GM19239 (cell line): Measurements from ENCODE around the gene CHD9NB.
A peak's percentile ranks its signal among the peaks of the same experiment; 100 is the strongest.
"Not testable (repeated sequence)": the region's sequence is repeated elsewhere in the genome, so short reads cannot be mapped to it uniquely, and the experiment has no call there.

Experiments used
- DNase-seq: peaks from one replicate; pipeline ENCODE4 v3.0.0; 2011; ENCODE audit warnings: low spot score; ENCODE audit not compliant: insufficient read length
- FAIRE-seq: peaks from 2 replicates; lab custom pipeline; 2011; peaks lifted over from hg19 to GRCh38; lab: Jason Lieb, UNC

The CHD9NB gene

DNA sequence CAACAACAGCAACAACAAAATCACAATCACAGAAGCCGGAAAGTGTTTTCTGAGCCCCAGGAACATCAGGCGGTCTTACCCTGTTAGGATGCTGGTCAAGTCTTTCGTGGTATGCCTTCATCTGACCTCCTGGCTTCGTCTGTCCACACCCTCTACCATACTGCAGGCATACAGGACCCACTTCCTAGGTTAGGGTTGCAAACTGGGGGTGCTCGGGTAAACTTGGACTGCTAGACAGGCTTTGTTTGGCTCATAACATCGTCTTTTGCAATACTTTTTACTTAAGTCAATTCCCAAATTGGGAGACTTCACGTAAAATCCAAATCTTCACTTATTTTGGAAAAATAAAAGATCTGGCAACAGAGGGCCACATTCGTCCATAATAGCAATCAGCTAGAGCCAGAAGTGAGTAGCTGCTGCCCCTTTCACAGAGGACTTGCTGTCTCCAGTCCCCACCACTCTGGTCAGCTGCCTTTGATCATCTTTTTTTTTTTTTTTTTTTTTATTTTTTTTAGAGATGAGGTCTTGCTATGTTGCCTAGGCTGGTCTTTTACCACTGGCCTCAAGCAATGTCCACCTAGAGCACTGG lies 32.1 kb upstream of the CHD9NB start:
- FAIRE-seq (no peak), DNase-seq (no peak)

DNA sequence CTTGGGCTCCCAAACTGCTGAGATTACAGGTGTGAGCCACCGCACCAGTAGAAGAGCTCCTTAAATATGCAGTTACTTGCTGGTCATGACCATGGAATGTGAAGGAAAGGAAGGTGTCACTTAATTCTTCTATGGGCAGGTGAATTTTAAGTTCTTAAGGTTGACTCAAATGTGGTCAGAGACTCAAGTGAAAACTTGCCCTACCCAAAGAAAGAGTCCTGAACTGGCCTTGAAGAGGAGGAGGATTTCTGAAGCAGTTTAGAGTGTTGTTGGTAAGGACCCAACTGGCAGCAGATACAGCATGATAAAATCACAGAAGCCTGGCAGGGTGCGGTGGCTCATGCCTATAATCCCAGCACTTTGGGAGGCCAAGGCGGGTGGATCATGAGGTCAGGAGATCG lies 31.4 kb upstream of the CHD9NB start:
- FAIRE-seq (no peak), DNase-seq (no peak)

DNA sequence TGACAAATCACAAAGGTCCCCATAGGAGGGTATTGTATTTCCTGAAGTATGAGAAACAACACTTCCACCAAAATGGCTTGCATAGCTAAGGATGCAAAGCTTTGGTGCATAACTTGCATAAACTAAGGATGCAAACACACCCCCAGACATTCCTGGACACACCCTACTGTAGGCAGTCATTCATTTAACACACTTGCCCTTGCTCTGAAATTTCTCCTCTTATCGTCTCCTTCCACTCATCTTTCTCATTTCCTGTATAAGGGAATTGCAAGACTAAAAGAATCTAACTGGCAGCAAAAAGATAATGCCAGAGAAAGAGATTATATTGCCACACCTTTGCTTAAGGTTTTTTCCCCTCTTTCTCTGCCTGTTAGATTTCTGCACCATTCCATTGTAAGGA lies 30.4 kb upstream of the CHD9NB start:
- no peak for FAIRE-seq
- no peak for DNase-seq

DNA sequence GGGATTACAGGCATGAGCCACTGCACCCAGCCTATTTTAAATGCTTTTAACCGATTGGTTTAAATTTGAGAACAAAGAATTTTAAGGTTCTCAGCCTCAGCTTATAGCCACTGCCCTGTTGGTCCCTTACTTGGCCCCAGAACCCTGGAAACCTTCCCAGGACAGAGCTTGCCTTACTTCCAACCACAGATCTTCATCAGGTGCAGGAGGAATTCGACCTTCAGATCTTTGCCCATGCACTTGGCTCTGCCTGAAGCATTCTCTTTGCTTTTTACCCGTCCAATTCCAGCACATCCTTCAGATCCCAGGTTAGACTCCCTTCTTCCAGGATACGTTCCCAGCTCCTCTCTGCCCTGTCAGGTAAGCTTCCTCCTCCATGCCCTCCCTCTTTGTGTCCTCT lies 29.8 kb upstream of the CHD9NB start:
- FAIRE-seq (no peak), DNase-seq (no peak)

DNA sequence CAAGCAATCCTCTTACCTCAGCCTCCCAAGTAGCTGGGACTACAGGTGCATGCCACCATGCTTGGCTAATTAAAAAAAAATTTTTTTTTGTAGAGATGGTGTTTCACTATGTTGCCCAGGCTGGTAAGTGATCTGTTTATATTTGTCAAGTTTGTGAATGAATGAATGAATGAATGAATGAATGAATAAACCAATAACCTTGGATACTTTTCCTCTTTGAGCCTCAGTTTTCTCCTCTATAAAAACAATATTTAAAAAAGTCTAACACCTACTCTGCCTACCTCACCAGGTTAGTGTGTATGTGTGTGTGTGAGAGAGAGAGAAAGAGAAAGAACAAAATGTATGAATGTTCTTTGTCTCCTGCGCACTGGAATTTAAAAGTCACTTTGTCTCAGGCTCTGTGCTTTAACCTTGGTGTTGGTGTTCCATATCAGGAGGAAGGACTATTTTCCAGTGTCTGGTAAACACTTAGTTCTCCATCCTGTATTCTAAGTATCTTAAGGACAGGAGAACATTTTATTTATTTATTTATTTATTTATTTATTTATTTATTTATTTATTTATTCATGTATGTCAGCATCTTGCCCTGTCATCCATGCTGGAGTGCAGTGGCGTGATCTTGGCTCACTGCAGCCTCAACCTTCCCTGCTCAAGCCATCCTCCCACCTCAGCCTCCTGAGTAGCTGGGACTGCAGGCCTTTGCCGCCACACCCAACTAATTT lies 29.1 kb upstream of the CHD9NB start:
- FAIRE-seq = no peak
- no peak for DNase-seq

DNA sequence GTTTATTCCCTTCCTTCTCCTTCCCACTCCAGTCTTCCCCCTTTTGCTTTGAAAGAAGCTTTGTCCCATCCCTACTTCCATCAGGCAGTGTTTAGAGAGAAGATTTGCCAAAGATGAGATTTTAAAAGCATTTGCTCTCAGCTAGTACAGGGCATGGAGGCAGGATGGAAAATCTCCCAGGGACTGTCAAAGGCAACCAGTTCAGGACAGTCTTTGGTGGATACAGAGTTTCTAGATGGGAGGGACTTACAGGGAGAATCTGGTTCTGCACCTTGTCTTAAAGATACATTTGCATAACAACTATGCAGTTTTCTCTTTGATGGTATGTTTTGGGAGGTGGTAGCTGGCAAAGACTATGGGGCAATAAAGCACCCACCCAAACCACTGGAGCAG lies 28.3 kb upstream of the CHD9NB start:
- DNase-seq (no peak), FAIRE-seq (no peak)

DNA sequence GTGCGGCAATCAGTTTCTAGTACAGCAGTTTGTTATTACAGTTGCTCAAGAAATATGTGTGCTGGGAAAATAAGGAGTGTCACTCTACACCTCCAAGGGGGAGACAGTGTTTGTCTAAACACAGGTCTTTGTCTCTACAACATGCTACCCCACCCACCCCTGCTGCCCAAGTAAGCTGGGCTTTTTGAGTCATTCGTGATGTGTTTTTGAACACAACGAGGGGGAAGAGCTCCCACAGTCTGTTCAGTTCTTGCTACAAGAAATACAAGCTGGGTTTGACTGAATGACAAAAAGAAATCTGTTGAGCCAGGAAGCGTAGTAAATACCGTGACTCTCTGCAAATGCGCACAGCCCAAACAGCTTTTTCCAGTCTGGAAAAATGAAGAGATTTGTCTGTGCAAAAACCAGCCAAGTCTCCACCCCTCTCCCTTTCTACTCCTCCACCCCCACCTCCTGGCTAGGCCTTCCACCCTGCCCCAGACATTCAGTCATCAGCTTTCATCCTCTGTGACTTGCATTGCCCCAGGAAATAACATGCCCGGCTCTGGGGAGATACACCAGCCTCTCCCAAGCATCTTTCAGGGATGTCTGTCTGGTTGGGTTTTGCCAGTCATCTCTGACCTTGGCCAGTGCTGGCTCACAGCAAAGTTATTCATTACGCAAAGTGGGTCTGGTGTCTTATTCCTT lies 27.8 kb upstream of the CHD9NB start:
- no peak for DNase-seq
- FAIRE-seq = no peak

DNA sequence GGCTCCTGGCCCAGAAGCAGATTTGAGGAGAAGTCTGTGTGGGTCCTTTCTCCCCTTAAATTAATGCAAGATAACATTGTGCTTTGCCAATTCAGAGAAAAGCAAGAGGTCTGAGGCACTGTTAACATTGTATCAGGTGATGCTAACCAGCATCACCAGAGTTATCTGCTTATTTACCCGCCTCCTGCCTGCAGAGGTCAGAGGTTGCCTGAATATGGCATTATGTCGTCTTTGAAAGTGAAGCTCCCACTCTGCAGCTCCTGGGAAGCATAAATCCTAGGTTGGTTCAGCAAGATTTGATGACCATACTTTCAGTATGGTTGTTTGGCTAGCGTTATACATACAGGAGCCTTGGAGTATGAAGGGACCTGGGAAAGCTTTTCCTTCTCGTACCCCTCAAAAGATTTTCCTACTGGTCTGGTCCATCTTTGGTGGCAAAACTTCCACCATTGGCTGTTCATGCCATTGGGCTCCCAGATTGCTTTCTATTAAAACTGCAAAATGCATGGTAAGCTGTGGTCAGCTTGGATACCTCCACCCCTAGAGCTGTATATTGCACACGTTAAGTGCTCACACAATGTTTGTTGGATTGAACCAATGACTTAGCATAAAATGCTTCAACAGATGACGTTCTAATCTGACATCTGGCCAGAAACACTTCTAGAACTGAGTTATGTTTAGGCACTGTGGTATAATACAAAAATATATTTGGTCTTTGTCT lies 26.2 kb upstream of the CHD9NB start:
- DNase-seq = no peak
- FAIRE-seq = no peak

DNA sequence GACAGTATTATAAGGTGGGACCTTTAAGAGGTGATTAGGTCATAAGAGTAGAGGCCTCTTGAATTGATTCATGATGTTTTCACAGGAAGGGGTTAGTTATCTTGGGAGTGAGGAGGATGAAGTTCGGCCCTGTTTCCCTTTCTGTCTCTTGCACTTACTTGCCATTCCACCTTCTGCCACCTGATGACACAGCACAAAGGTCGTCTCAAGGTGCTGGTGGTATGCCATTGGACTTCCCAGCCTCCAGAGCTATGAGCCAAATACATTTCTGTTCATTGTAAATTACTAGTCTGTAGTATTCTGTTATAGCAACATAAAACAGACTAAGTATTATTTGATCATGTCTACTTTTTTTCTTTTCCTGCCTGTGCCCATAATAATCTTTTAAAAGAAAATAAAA lies 25.6 kb upstream of the CHD9NB start:
- DNase-seq = no peak

DNA sequence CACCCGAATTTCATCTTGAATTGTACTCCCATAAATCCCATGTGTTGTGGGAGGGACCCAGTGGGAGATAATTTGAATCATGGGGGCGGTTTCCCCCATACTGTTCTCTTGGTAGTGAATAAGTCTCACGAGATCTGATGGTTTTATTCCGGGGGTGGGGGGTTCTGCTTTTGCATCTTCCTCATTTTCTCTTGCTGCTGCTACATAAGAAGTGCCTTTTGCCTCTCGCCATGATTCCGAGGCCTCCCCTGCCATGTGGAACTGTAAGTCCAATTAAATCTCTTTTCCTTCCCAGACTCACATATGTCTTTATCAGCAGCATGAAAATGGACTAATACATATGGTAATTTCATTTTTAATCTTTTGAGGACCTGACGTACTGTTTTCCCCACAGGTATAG lies 22.8 kb upstream of the CHD9NB start:
- FAIRE-seq, DNase-seq: not testable (repeated sequence)

More for the DNA sequence above, 25.6 kb upstream of the CHD9NB start:
- no peak for FAIRE-seq

DNA sequence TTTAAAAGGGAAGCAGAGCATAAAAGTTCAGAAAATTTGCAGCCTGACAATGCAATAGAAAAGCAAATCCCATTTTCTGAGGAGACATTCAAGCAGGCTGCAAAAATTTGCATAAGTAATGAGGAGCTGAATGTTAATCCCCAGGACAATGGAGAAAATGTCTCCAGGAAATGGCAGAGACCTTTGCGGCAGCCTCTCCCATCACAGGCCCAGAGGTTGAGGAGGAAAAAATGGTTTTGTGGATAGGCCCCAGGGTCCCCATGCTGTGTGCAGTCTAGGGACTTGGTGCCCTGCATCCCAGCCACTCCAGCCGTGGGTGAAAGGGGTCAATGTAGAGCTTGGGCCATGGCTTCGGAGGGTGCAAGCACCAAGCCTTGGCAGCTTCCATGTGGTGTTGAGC lies 21.6 kb upstream of the CHD9NB start:
- not testable (repeated sequence) for DNase-seq, FAIRE-seq

DNA sequence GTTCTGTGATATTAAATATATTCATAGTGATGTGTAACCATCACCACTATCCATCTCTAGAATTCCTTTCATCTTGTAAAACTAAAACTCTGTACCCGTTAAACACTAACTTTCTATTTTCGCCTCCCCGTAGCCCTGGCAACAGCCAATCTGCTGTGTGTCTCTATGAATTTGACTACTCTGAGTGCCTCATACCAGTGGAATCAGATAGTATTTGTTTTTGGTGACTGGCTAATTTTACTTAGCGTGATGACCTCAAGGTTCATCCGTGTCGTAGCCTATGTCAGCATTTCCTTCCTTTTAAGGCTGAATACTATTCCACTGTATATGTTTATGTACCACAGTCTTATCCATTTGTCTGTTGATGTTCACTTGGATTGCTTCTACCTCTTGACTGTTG lies 20.3 kb upstream of the CHD9NB start:
- FAIRE-seq (no peak), DNase-seq (no peak)

DNA sequence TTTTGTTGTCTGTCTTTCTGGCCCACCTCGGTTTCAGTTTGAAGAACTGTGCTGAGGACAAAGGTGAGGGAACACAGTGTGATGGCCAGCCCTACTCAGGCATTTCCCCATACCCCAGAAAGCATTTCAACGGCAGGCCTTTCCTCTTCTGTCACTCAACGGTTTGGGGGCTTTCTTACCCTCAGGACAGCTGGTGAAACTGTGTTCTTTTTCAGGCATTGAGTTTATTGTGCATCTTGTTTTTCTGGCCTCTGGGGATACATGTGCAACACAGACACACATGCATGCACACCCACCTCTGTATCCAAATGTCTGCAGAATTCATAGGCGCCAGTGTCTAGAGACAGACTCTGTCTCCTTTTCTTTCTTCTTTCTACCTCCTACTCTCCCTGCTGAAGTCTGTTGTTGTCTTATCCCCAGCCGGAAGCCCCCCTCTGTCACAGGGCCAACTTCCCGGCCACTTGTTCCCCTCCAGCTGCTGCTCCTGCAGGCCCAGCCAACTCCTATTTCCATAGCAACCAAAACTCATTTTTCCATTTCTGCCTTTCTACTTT lies 19.1 kb upstream of the CHD9NB start:
- FAIRE-seq (peak; percentile 85), DNase-seq (no peak)

DNA sequence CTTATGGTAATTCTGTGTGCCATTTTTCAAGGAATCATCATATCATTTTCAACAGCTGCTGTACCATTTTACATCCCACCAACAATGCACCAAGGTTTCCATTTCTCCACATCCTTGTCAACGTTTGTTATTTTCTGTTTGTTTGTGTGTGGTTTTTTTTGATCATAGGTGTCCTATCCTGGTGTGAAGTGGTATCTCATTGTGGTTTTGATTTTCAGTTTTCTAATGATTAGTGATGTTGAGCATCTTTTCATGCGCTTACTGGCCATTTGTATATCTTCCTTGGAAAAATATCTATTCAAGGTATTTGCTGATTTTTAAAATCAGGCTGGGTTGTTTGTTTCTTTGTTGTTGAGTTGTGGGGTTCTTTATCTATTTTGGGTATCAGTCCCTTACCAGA lies 17.1 kb upstream of the CHD9NB start:
- FAIRE-seq = peak; percentile 33
- no peak for DNase-seq

DNA sequence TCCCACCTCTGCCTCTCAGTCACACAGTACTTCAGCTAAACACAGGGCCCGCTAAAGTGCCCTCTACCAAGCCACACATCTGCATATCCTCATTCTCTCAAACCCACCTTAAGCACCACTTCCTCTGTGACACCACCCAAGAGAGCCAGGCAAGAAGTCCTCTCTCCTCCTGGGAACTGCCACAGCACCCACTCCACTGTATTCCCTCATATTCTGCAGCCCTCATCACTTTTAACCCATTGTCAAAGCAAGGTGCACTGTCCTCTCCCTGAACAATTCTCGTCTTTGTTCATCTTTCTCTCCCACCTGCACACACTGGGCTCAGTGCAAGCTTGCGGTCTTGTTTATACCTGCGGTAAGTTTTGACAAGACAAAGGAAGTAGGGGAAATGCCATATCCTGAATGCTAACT lies 15.7 kb upstream of the CHD9NB start:
- DNase-seq (no peak), FAIRE-seq (peak; percentile 82)

DNA sequence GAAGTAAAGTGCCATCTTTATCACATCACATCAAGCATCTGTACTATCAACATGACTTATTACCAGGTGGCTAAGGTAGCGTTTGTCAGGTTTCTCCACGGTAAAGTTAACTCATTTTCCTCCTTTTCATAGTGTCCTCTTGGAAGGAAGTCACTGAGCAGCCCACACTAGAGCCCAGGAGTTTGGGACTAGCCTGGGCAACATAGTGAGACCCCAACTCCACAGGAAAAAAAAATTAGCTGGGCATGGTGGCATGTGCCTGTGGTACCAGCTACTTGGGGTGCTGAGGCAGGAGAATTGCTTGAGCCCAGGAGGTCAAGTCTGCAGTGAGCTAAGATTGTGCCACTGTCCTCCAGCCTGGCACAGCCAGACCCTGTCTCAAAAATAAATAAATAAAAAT lies 15.0 kb upstream of the CHD9NB start:
- DNase-seq = no peak
- no peak for FAIRE-seq

DNA sequence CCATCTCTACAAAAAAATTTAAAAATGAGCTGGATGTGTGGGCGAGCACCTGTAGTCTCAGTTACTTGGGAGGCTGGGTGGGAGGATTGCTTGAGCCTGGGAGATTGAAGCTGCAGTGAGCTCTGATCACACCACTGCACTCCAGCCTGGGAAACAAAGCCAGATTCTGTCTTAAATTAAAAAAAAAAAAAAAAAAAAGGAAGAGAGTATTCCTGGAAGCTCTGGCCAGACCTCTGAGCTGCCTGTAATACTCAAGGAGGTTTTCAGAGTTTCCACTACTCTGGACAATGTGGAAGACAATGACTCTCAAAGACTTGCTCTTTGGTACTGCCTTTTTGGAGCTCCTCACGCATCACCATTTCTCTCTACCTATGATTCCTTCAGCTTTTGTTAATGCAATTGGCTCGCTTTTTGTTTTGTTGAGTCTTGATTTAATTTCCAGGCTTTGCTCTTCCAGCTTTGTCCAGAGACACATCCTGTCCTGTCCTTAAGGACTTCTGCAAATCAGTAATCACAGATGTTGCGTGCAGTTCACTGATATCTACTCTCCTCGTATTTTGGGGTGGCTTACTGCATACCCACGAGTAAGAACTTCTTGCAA lies 12.9 kb upstream of the CHD9NB start:
- DNase-seq (no peak), FAIRE-seq (no peak)

DNA sequence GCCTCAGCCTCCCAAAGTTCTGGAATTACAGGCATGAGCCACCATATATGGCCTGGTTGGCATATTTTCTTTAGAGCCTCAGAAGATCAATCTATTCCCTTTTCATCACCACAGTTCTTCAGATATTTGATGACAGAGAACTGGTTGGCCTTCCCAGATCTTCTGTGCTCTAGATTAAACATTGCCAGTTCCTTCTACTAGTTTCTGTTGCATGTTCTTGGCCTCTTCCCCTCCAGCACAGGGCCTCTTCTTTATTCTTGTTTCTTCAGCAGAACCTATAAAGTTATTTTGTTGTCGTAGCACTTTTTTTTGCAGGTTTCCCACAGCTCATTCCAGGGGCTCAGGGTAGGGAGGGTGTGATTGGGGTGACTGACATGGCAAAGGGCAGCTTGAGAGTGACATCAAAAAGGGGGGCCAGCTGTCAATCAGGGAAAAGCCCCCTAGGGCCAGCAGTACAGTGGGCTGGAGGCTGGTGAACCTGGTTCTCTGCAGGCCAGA lies 11.4 kb upstream of the CHD9NB start:
- DNase-seq = no peak
- FAIRE-seq = no peak

DNA sequence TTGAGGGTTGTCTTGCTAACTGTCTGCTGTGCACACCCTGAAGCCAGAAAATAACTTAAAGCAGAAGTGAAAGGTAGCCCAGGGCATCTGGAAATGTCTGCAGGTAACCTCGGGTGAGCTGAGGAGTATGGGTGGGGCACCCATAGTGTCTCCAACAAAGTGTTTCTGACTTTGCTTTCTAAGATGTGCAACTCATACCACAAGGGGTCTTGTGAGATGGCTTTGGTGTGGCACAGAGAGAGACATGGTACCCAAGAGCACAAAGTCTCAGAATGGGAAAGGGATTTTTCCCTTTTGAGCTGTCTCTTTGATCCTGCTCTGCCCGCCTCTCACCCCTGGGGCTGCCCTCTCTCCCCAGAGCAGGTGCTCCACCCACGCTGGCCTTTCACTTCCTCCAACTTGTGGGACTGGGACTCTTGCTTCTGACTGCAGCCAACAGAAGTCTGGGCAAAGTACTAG lies 9.0 kb upstream of the CHD9NB start:
- FAIRE-seq (peak; percentile 94), DNase-seq (no peak)

DNA sequence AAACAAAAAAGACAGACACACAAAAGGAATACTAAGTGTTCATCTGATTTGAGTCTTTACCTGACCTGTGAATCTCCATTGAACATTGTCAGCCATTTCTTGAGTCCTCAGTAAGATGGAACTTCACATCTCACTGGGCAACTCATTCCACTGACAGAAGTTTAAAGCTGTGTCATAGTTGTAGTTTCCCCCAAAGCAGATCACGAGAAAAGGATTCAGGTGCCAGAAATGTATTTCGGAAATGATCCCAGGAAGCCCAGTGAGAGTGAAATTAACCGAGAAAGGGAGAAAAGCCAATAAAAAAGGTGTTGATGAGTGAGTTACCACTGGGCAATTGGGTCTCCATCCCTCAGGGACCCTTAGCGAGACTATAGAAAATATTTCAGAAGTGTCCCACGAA lies 8.6 kb upstream of the CHD9NB start:
- FAIRE-seq (no peak), DNase-seq (no peak)
